ENCODE data around the gene TRAF7. TPM values are rescaled to one million over a fixed set of nuclear protein-coding genes. Genes with fewer than 3 reads are reported as not detected.
A peak's percentile ranks its signal among the peaks of the same experiment; 100 is the strongest.

TRAF7 gene
- total RNA-seq, 1 experiment from 2014 or later = 59.3 TPM

- in situ Hi-C loops (cut with HindIII; ENCODE audit: low pct_unique_long_range_greater_than_20kb, low sequenced_read_pairs) = no loop called here
- DNase-seq (ENCODE audit: low read depth, low spot score) = peak; percentile 9
Measured at GRCh38 chr16:2155977-2156848, 631 bp downstream of the TRAF7 start.

- in situ Hi-C loops (cut with HindIII; ENCODE audit: low pct_unique_long_range_greater_than_20kb, low sequenced_read_pairs) = no loop called here
- no peak for DNase-seq (ENCODE audit: low read depth, low spot score)
Measured at GRCh38 chr16:2156849-2157224, 1.3 kb downstream of the TRAF7 start.

- no peak for DNase-seq (ENCODE audit: low read depth, low spot score)
- in situ Hi-C loops (cut with HindIII; ENCODE audit: low pct_unique_long_range_greater_than_20kb, low sequenced_read_pairs) = no loop called here
Measured at GRCh38 chr16:2157480-2158261, 2.1 kb downstream of the TRAF7 start.

DNA sequence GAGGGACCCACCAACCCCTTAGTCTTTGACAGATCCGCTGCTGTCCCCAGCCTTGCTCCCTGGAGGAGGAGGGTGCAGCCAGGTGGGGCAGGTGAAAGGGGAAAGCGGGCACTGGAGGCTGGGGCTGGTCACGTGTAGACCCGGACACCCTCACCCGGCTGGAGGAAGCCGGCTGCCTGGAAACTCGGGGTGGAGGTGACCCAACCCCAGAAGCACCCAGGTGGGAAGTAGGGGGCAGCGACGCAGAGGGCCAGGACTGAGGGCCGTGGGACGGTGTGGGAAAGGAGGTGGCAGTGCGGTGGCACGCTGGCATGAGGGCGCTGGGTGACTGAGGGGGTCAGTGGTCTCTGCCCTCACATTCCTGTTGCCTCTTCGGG, 2.7 kb downstream of the TRAF7 start:
- no peak for DNase-seq (ENCODE audit: low read depth, low spot score)
- in situ Hi-C loops (cut with HindIII; ENCODE audit: low pct_unique_long_range_greater_than_20kb, low sequenced_read_pairs) = no loop called here

DNA sequence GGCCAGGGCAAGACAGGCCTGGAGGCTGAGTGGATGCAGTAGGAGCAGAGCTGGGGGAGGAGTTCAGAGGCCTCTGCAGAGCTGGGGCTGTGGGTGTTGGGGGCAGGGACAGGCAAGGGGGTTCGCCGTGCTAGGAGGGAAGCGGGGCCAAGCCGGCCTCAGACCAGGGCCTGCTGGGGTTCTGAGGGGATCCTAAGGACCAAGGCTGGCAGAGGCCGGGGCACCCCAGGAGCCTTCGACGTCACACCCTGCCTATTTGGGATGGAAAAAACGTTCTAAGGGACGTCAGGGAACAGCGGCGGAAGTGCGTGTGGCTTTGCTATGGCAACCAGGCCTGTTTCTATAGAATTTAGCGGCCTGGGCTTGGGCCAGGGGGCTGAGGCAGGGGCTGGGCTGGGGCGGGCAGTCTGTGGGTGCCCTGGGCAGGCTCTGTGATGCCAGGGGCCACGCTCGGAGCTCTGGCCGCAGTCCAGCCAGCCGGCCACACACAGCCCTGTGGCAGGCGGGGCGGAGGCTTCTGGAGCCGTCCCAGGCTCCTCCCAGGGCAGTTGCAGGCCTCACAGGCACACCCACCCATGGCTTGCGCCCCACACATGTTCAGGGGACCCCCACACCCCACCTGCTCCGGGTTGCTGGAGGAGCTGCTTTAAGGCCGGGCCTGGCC, 3.7 kb downstream of the TRAF7 start:
- DNase-seq (ENCODE audit: low read depth, low spot score) = no peak
- in situ Hi-C loops (cut with HindIII; ENCODE audit: low pct_unique_long_range_greater_than_20kb, low sequenced_read_pairs) = no loop called here

- DNase-seq (ENCODE audit: low read depth, low spot score) = no peak
- in situ Hi-C loops (cut with HindIII; ENCODE audit: low pct_unique_long_range_greater_than_20kb, low sequenced_read_pairs) = no loop called here
Measured at GRCh38 chr16:2160915-2161551, 5.5 kb downstream of the TRAF7 start.

- in situ Hi-C loops (cut with HindIII; ENCODE audit: low pct_unique_long_range_greater_than_20kb, low sequenced_read_pairs) = no loop called here
- no peak for DNase-seq (ENCODE audit: low read depth, low spot score)
Measured at GRCh38 chr16:2161911-2162310, 6.3 kb downstream of the TRAF7 start.

- in situ Hi-C loops (cut with HindIII; ENCODE audit: low pct_unique_long_range_greater_than_20kb, low sequenced_read_pairs) = no loop called here
- no peak for DNase-seq (ENCODE audit: low read depth, low spot score)
Measured at GRCh38 chr16:2162676-2163118, 7.1 kb downstream of the TRAF7 start.

GRCh38 chr16:2163211-2163881, 7.8 kb downstream of the TRAF7 start:
- no peak for DNase-seq (ENCODE audit: low read depth, low spot score)
- in situ Hi-C loops (cut with HindIII; ENCODE audit: low pct_unique_long_range_greater_than_20kb, low sequenced_read_pairs) = no loop called here

- in situ Hi-C loops (cut with HindIII; ENCODE audit: low pct_unique_long_range_greater_than_20kb, low sequenced_read_pairs) = no loop called here
- DNase-seq (ENCODE audit: low read depth, low spot score) = no peak
Measured at GRCh38 chr16:2165861-2166260, 10.3 kb downstream of the TRAF7 start.

- no peak for DNase-seq (ENCODE audit: low read depth, low spot score)
- in situ Hi-C loops (cut with HindIII; ENCODE audit: low pct_unique_long_range_greater_than_20kb, low sequenced_read_pairs) = no loop called here
Measured at GRCh38 chr16:2166263-2167067, 10.9 kb downstream of the TRAF7 start.

- in situ Hi-C loops (cut with HindIII; ENCODE audit: low pct_unique_long_range_greater_than_20kb, low sequenced_read_pairs) = no loop called here
Measured at GRCh38 chr16:2167068-2167638, 11.6 kb downstream of the TRAF7 start.

GRCh38 chr16:2170080-2170479, 14.5 kb downstream of the TRAF7 start:
- in situ Hi-C loops (cut with HindIII; ENCODE audit: low pct_unique_long_range_greater_than_20kb, low sequenced_read_pairs) = no loop called here
- DNase-seq (ENCODE audit: low read depth, low spot score) = no peak

More at GRCh38 chr16:2167068-2167638, 11.6 kb downstream of the TRAF7 start:
- no peak for DNase-seq (ENCODE audit: low read depth, low spot score)

DNA sequence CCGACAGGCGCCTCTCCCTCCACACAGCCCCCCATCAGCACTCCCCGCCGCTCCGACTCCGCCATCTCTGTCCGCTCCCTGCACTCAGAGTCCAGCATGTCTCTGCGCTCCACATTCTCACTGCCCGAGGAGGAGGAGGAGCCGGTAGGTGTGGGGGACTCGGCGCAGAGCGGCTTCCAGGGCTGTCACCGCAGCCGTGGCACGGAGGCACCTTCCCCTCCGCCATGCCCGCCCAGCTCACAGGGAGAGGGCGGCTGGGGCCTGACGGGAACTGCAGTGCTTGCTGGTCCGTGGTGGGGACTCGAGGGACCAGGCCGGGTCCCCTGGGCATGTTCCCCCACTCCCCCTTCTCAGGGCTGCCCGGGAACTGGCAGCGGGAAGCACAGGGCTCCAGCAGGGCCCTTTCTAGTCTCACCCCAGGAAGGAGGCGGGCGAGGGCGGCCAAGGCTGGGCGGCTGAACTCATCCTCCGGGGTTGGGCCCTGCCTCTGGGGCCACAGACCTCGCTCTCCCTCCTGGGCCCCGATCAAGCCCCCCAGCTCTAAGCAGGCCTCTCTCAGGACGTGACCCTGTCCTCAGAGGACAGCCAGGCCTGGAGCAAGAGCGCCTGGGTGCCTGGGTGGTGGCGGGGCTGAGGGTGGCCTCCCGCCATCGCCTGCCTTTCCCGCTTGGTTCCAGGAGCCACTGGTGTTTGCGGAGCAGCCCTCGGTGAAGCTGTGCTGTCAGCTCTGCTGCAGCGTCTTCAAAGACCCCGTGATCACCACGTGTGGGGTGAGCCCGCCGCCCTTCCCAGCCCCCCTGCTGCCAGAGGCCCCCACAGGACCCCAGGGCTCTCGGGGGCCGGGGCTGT, 15.2 kb downstream of the TRAF7 start:
- no peak for DNase-seq (ENCODE audit: low read depth, low spot score)
- in situ Hi-C loops (cut with HindIII; ENCODE audit: low pct_unique_long_range_greater_than_20kb, low sequenced_read_pairs) = no loop called here

- no peak for DNase-seq (ENCODE audit: low read depth, low spot score)
- in situ Hi-C loops (cut with HindIII; ENCODE audit: low pct_unique_long_range_greater_than_20kb, low sequenced_read_pairs) = no loop called here
Measured at GRCh38 chr16:2171601-2172178, 16.1 kb downstream of the TRAF7 start.

Data from SK-MEL-5 (cell line).